HPDE6-E6E7 (cell line): Measurements from ENCODE around the gene ANKDD1B.

ENCODE experiments used
- DNase-seq: peaks from one replicate; pipeline ENCODE4 v3.0.0; 2011; ENCODE audit warnings: missing footprints; ENCODE audit errors: extremely low spot score

The ANKDD1B gene

GRCh38 chr5:75706016-75706415 lies 94.8 kb downstream of the ANKDD1B start:
- no peak for DNase-seq

DNA sequence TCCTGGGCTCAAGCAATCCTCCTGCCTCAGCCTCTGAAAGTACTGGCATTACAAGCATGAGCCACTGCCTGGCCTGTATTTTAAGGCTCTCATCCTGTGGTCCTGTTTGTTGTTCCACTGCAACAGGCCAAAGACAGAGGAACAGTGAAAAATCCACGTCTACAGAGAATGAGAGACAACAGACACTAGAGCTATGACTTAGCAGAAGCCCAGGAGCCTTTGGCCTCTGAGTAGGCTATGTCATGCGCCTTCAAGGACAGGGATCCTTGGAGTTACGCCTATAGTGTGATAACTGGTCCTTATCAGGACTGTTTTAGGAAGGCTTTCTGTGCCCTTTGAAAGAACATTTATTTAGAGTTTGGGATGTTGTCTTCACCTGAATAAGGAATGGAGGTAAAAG lies 95.5 kb downstream of the ANKDD1B start:
- no peak for DNase-seq

- no peak for DNase-seq
Observed at GRCh38 chr5:75707911-75708509, 96.8 kb downstream of the ANKDD1B start.

- DNase-seq, result no peak
Observed at GRCh38 chr5:75710637-75711036, 99.4 kb downstream of the ANKDD1B start.

GRCh38 chr5:75711151-75711550 lies 99.9 kb downstream of the ANKDD1B start:
- no peak for DNase-seq

DNA sequence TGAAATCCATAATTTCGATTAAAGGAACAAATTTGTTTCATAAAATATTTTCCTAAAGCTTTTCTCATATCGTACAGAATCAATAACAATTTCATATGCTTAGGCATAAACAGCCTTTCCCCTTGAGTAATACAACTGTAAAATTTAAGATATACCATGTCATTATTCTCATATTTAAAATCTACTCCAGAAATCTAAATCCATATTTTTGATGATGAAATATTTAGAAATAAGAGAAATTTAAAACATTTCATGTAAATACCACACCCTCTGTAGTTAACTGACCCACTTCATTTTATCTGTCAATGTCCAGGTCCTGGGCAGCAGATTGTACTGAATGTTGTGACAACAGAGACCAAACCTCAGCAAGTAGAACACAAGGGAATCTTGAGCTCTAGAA lies 100.8 kb downstream of the ANKDD1B start:
- DNase-seq, result no peak

- DNase-seq, result no peak
Observed at GRCh38 chr5:75716715-75717081, 105.4 kb downstream of the ANKDD1B start.

DNA sequence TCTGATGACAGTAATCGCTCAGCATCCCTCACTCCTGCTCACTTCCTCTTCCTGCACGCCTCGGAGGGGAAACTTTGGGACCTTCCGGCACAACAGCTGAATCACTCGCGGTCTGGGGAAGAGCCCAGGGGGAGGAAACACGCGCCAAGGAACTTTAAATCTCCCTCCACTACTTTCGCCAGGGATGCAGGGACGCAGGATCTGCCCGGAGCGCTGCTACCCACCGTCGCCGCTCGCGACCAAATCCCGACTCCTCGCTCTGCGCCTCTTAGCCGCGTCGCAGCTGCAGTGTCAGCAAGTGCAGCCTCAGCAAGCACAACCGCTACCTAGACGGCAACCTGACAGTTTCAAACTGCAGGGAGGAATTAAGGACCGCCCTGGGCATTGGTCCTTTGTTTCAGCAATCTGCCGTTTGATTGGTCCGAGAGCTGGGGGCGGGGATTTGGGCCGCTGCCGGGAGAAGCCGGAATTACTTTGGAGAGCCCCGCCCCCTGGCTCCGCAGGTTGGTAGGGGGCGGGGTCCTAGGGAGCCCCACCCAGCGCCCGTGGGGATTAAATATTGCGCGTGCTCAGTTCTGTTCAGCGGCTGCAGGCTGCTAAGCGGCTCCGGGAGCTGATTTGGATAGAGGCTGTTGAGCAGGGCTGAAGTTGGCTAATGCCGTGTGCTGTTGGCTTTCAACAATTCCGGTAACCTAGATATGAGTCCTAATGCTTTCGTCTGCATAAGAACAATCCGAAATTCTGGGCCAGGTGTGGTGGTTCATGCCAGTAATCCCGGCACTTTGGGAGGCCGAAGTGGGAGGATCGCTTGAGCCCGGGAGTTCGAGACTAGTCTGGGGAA lies 106.0 kb downstream of the ANKDD1B start, which contains the start of gene POC5:
Gene POC5 (minus strand): TSS at position 356 of the 841 bp plus-strand sequence. CDS start 4,500 bp downstream, outside the sequence.
- DNase-seq, result peak; percentile 88

DNA sequence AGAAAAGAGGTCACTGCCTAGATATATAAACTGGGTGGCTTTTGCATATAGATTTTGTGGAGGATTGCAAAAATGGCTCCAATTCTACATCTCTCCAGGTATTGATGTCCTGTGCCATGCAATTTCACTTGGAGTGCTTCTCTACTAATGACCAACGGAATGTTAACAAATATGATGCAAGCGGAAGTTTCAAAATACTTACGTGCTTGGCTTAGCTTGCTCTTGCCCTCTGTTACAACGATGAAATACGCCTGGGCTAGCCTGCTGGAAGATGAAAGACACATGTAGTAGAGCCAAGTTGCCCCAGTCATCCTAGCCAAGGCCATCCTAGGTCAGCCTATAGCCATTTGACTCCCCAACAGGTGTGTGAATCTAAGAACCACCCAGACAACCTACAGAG lies 109.6 kb downstream of the ANKDD1B start:
- no peak for DNase-seq
